ENCODE results near the gene PSMF1. TPM values are rescaled to one million over a fixed set of nuclear protein-coding genes. Genes with fewer than 3 reads are reported as not detected.

PSMF1 gene
- total and polyA plus RNA-seq, 2 of the 13 experiments (the other 11 are each of a cell fraction or from before 2014, with no cell fraction given) = 82.5 to 86.0 TPM

DNA sequence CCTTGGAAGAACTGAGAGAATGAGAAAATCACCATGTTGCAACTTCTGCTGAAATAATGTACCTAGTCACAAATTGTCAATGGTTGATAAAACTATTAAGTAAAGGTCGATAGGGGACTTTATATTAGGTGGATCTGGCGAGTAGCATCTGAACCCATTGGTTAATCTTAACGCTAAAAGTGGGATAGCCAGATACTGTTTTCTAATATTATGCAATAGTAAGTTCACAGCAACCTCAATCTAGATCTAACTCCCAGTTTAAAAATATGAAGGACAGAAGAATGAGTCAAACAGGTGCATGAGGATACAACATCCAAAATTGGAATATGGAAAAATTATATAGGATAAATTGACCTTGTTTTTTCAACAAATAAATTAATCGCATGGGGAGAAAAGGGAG, 18.8 kb downstream of the PSMF1 start:
- CTCF ChIA-PET (ENCODE audit: low intra/inter-chr PET ratio, low total read pairs) = no interaction called here
- BruUV-seq (replicated peaks) = no TSS peak
- intact Hi-C loops (cut with micrococcal nuclease; ENCODE audit: unreplicated experiment) = no loop called here
- no peak overlapping the region for H3K4me2 ChIP-seq (ENCODE audit: low read depth, low read length)
- no peak overlapping the region for H3K4me3 ChIP-seq (replicated peaks in 1 of 3; ENCODE audit: insufficient read depth in 1 of 3, low read depth in 2 of 3, low read length in 3 of 3)
- no peak overlapping the region for H3K27ac ChIP-seq (ENCODE audit: extremely low read length, insufficient read depth, low read length)
- H3K9ac ChIP-seq (ENCODE audit: insufficient read depth, low read depth, low read length) = no peak overlapping the region
- peaks cover 43 to 88% of the 10 kb centered on the region in 2 experiments for H3K36me3 ChIP-seq (replicated peaks in 1 of 2; ENCODE audit: control insufficient read depth in 1 of 2, insufficient read depth in 2 of 2, low read length in 2 of 2)
- whole genome bisulfite sequencing (ENCODE audit: low lambda C conversion rate) = 84% methylated on average over 4 of the region's 4 CpGs
- ATAC-seq = no peak
- H2AFZ ChIP-seq (ENCODE audit: low read length) = no peak overlapping the region
- H3K79me2 ChIP-seq (ENCODE audit: insufficient read depth, low read length) = peaks cover 17% of the 10 kb centered on the region
- H3K4me1 ChIP-seq (ENCODE audit: insufficient read depth, low read length) = no peaks in the 10 kb centered on the region
- in situ Hi-C loops (cut with HindIII; ENCODE audit: extremely low pct_ligation_motif_present, low pct_unique_long_range_greater_than_20kb) = no loop called here
- DNase-seq (ENCODE audit: low spot score) = no peak
- TF ChIP-seq CEBPB (IDR thresholded peaks at IDR 0.05; ENCODE audit: borderline replicate concordance, low read depth, low read length) (peak; percentile 82), CEBPG (CRISPR knock-in tag; IDR thresholded peaks at IDR 0.05) (peak; percentile 22; the same call in 1 of the 2 replicates), NR2F6 (IDR thresholded peaks at IDR 0.05) (no peak), NR2F6 (CRISPR knock-in tag; IDR thresholded peaks at IDR 0.05) (no peak)
- no peaks in the 10 kb centered on the region for H4K20me1 ChIP-seq (ENCODE audit: insufficient read depth, low read length)
- peaks cover 10% of the 10 kb centered on the region; the same call in 1 of the 2 replicates for H3K9me3 ChIP-seq (ENCODE audit: low read length)
- no peak for FAIRE-seq
- POLR2A ChIA-PET = no interaction called here
- H3K27me3 ChIP-seq (ENCODE audit: control insufficient read depth in 1 of 2, insufficient read depth in 2 of 2, low read length in 2 of 2) = no peaks in the 10 kb centered on the region

DNA sequence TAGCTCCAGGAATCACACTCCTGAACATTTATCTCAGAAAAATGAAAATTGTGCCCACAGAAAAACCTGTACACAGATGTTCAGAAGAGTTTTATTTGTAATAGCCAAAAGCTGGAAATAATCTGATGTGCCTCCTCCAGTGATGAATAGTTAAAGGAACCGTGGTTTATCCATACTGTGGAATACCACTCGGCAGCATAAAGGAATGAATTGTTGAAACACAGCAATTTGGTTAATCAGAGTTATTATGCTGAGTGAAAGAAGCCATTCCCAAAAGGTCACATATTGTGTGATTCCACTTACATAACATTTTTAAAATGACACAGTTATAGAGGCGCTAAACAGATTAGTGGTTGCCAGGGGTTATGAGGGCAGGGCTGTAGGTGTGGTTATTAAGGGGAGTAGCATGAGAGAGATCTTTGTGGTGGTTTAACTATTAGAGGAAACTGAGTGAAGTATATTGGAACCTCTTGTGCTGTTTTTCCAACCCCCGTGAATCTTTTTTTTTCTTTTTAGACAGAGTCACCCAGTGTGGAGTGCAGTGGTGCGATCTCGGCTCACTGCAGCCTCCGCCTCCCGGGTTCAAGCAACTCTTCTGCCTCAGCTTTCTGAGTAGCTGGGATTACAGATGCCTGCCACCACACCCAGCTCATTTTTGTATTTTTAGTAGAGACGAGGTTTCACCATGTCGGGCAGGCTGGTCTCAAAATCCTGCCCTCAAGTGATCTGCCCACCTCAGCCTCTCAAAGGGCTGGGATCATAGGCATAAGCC, 26.2 kb downstream of the PSMF1 start:
- FAIRE-seq (no peak), DNase-seq (ENCODE audit: low spot score) (no peak), ATAC-seq (no peak)
- no peak overlapping the region for H3K9ac ChIP-seq (ENCODE audit: insufficient read depth, low read depth, low read length)
- CTCF ChIA-PET (ENCODE audit: low intra/inter-chr PET ratio, low total read pairs) = no interaction called here
- POLR2A ChIA-PET = no interaction called here
- H3K79me2 ChIP-seq (ENCODE audit: insufficient read depth, low read length) = no peaks in the 10 kb centered on the region
- no peak overlapping the region for H3K4me2 ChIP-seq (ENCODE audit: low read depth, low read length)
- peaks cover 1% of the 10 kb centered on the region for H3K4me1 ChIP-seq (ENCODE audit: insufficient read depth, low read length)
- intact Hi-C loops (cut with micrococcal nuclease; ENCODE audit: unreplicated experiment) = no loop called here
- H2AFZ ChIP-seq (ENCODE audit: low read length) = no peak overlapping the region
- H3K27ac ChIP-seq (ENCODE audit: extremely low read length, insufficient read depth, low read length) = no peak overlapping the region
- H3K9me3 ChIP-seq (ENCODE audit: low read length) = no peaks in the 10 kb centered on the region
- H3K36me3 ChIP-seq (replicated peaks in 1 of 2; ENCODE audit: control insufficient read depth in 1 of 2, insufficient read depth in 2 of 2, low read length in 2 of 2) = peaks cover 47 to 81% of the 10 kb centered on the region in 2 experiments
- BruUV-seq (replicated peaks) = no TSS peak
- no peaks in the 10 kb centered on the region for H4K20me1 ChIP-seq (ENCODE audit: insufficient read depth, low read length)
- H3K27me3 ChIP-seq (ENCODE audit: control insufficient read depth in 1 of 2, insufficient read depth in 2 of 2, low read length in 2 of 2) = no peaks in the 10 kb centered on the region
- H3K4me3 ChIP-seq (replicated peaks in 1 of 3; ENCODE audit: insufficient read depth in 1 of 3, low read depth in 2 of 3, low read length in 3 of 3) = no peak overlapping the region
- 97% methylated on average over 10 of the region's 10 CpGs for WGBS (ENCODE audit: low lambda C conversion rate)
- in situ Hi-C loops (cut with HindIII; ENCODE audit: extremely low pct_ligation_motif_present, low pct_unique_long_range_greater_than_20kb) = no loop called here
- TF ChIP-seq YEATS2 (CRISPR knock-in tag; IDR thresholded peaks at IDR 0.05; ENCODE audit: borderline replicate concordance) = no peak
- no peak for TF ChIP-seq FIP1L1 (IDR thresholded peaks at IDR 0.05; ENCODE audit: borderline replicate concordance, insufficient read depth, low read depth, low read length)
- no peak for TF ChIP-seq ZNF263 (CRISPR knock-in tag; IDR thresholded peaks at IDR 0.05)
- no peak for TF ChIP-seq ZFP62 (CRISPR knock-in tag; IDR thresholded peaks at IDR 0.05)
- TF ChIP-seq, protein P1, sequence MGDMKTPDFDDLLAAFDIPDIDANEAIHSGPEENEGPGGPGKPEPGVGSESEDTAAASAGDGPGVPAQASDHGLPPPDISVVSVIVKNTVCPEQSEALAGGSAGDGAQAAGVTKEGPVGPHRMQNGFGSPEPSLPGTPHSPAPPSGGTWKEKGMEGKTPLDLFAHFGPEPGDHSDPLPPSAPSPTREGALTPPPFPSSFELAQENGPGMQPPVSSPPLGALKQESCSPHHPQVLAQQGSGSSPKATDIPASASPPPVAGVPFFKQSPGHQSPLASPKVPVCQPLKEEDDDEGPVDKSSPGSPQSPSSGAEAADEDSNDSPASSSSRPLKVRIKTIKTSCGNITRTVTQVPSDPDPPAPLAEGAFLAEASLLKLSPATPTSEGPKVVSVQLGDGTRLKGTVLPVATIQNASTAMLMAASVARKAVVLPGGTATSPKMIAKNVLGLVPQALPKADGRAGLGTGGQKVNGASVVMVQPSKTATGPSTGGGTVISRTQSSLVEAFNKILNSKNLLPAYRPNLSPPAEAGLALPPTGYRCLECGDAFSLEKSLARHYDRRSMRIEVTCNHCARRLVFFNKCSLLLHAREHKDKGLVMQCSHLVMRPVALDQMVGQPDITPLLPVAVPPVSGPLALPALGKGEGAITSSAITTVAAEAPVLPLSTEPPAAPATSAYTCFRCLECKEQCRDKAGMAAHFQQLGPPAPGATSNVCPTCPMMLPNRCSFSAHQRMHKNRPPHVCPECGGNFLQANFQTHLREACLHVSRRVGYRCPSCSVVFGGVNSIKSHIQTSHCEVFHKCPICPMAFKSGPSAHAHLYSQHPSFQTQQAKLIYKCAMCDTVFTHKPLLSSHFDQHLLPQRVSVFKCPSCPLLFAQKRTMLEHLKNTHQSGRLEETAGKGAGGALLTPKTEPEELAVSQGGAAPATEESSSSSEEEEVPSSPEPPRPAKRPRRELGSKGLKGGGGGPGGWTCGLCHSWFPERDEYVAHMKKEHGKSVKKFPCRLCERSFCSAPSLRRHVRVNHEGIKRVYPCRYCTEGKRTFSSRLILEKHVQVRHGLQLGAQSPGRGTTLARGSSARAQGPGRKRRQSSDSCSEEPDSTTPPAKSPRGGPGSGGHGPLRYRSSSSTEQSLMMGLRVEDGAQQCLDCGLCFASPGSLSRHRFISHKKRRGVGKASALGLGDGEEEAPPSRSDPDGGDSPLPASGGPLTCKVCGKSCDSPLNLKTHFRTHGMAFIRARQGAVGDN (CRISPR knock-in tag; IDR thresholded peaks at IDR 0.05) = no peak
- no peak for TF ChIP-seq ZNF460 (CRISPR knock-in tag; IDR thresholded peaks at IDR 0.05; ENCODE audit: borderline replicate concordance)
- no peak for TF ChIP-seq MYC (CRISPR knock-in tag; IDR thresholded peaks at IDR 0.05; ENCODE audit: borderline replicate concordance)
- TF ChIP-seq GRHL1 (CRISPR knock-in tag; conservative IDR thresholded peaks at IDR 0.05) = no peak
- no peak for TF ChIP-seq CREM (IDR thresholded peaks at IDR 0.05)
- no peak for TF ChIP-seq CREM (CRISPR knock-in tag; IDR thresholded peaks at IDR 0.05)
